ENCODE measurements around the gene FDPS.
"Not testable (repeated sequence)": the region's sequence is repeated elsewhere in the genome, so short reads cannot be mapped to it uniquely, and the experiment has no call there.

Gene FDPS

GRCh38 chr1:155286544-155286943 lies 22.1 kb upstream of the FDPS start:
- no peak for DNase-seq

GRCh38 chr1:155287987-155288543 lies 20.6 kb upstream of the FDPS start:
- no peak for DNase-seq

GRCh38 chr1:155291006-155291405 lies 17.7 kb upstream of the FDPS start:
- not testable (repeated sequence) for DNase-seq

GRCh38 chr1:155293086-155293749 lies 15.4 kb upstream of the FDPS start:
- DNase-seq = no peak

GRCh38 chr1:155294520-155295182 lies 14.0 kb upstream of the FDPS start:
- DNase-seq = no peak

- DNase-seq = no peak
These were observed 13.3 kb upstream of the FDPS start for GRCh38 chr1:155295183-155295941.

- DNase-seq = no peak
These were observed 12.8 kb upstream of the FDPS start for GRCh38 chr1:155295942-155296267.

GRCh38 chr1:155296661-155297060 lies 12.0 kb upstream of the FDPS start:
- DNase-seq = no peak

GRCh38 chr1:155297384-155297783 lies 11.3 kb upstream of the FDPS start:
- no peak for DNase-seq

- no peak for DNase-seq
These were observed 8.6 kb upstream of the FDPS start for GRCh38 chr1:155300024-155300423.

GRCh38 chr1:155300553-155301329 lies 7.9 kb upstream of the FDPS start:
- no peak for DNase-seq

GRCh38 chr1:155301342-155301841 lies 7.3 kb upstream of the FDPS start, which contains the start of gene PKLR:
Gene PKLR, minus strand, starts transcription at chr1:155301438. Its CDS starts 43 bp downstream, at chr1:155301395.
- no peak for DNase-seq

GRCh38 chr1:155304558-155305063 lies 4.1 kb upstream of the FDPS start:
- no peak for DNase-seq

- no peak for DNase-seq
These were observed 2.7 kb upstream of the FDPS start for GRCh38 chr1:155305881-155306391.

- no peak for DNase-seq
These were observed 1.4 kb upstream of the FDPS start for GRCh38 chr1:155307247-155307740.

- DNase-seq = no peak
These were observed 856 bp downstream of the FDPS start for GRCh38 chr1:155309423-155310021.

- no peak for DNase-seq
These were observed 4.6 kb downstream of the FDPS start for GRCh38 chr1:155313261-155313660.

- DNase-seq = no peak
These were observed 8.3 kb downstream of the FDPS start for GRCh38 chr1:155316922-155317321.

- no peak for DNase-seq
These were observed 9.4 kb downstream of the FDPS start for GRCh38 chr1:155318082-155318481.

GRCh38 chr1:155319536-155319935 lies 10.9 kb downstream of the FDPS start:
- DNase-seq = no peak

GRCh38 chr1:155320252-155320651 lies 11.6 kb downstream of the FDPS start:
- DNase-seq = no peak

Data from femur (tissue), 1 donor.